Upper lobe of left lung (tissue), 6 donors: ENCODE measurements around the gene LTBP4. TPM values are rescaled to one million over a fixed set of nuclear protein-coding genes. Genes with fewer than 3 reads are reported as not detected.

Source experiments
- ATAC-seq, 2 donors: fragments of 200-7000 bp; cut with Tn5 transposase; one replicate each; pipeline ENCODE4 v1.9.1; 2022; ENCODE audit warnings: mild to moderate bottlenecking in 2 of 2, moderate library complexity in 2 of 2; ENCODE audit not compliant: low FRiP score in 2 of 2
- DNase-seq, 2 donors: peaks; one replicate each; pipeline ENCODE4 v3.0.0-alpha.2; 2019 to 2020
- H3K27ac ChIP-seq, 4 donors: fragments of 200-600 bp; sonication (generic); one replicate each; pipeline ENCODE4 v1.5.1; 2016 to 2019
- H3K27me3 ChIP-seq, 4 donors: fragments of 200-600 bp; sonication (generic); one replicate each; pipeline ENCODE4 v1.5.1; 2017 to 2019
- H3K36me3 ChIP-seq, 4 donors: fragments of 200-600 bp; sonication (generic); one replicate each; pipeline ENCODE4 v1.5.1; 2016 to 2019
- H3K4me1 ChIP-seq, 4 donors: fragments of 200-600 bp; sonication (generic); one replicate each; pipeline ENCODE4 v1.5.1; 2018 to 2019
- H3K4me3 ChIP-seq, 4 donors: fragments of 200-600 bp; sonication (generic); one replicate each; pipeline ENCODE4 v1.5.1; 2017 to 2019; ENCODE audit warnings: mild to moderate bottlenecking in 2 of 4, moderate library complexity in 1 of 4
- H3K9me3 ChIP-seq, 4 donors: fragments of 200-600 bp; sonication (generic); one replicate each; pipeline ENCODE4 v1.5.1; 2018 to 2019
- CTCF ChIP-seq, 6 experiments: fragments of 450-650 bp in 4 of 6; fragments of 200-600 bp in 2 of 6; sonication (generic) in 2 of 6; IDR thresholded peaks; one replicate each; pipeline ENCODE4 v1.5.1; 2016 to 2019; ENCODE audit warnings: antibody characterized with exemption in 6 of 6
- EP300 ChIP-seq, 4 donors: sonication (generic); formaldehyde crosslinking; IDR thresholded peaks; one replicate each; pipeline ENCODE4 v1.5.1; 2017; ENCODE audit warnings: antibody characterized with exemption in 4 of 4, control low read depth in 2 of 4
- POLR2A ChIP-seq, 4 donors: fragments of 450-650 bp; IDR thresholded peaks; one replicate each; pipeline ENCODE4 v1.5.1; 2016 to 2017; ENCODE audit warnings: antibody characterized with exemption in 4 of 4, mild to moderate bottlenecking in 2 of 4
- POLR2AphosphoS5 ChIP-seq, 2 donors: sonication (generic); formaldehyde crosslinking; IDR thresholded peaks; one replicate each; pipeline ENCODE4 v1.5.1; 2017; ENCODE audit warnings: antibody characterized with exemption in 2 of 2
- WGBS, 2 donors: methylation state at CpG; one replicate each; pipeline ENCODE4 v1.1.5; 2017 to 2018; 5-methylcytosine and 5-hydroxymethylcytosine counted together
- total RNA-seq, 6 donors: library from RNA; depleted of rRNA in 4 of 6; stranded (reverse); fragments of >200 nt in 4 of 6; gene quantifications; one replicate each; pipeline versions ENCODE4 v1.1.0 to v1.2.1, GENCODE V29; 2016 to 2021
- donor health status: DM: no; HTN: no; CAD: no; lungs with moderate emphysema.
- donor health status: DM: no; HTN: yes; CAD: no; lungs with severe emphysema.

Gene LTBP4
- total RNA-seq, 6 donors from 2014 or later, result 125 to 541 (median 401) TPM

- Histone ChIP-seq H3K27ac (peak overlapping the region; percentile 73 to 87 (median 80)), H3K36me3 (no peaks in the 10 kb centered on the region), H3K9me3 (no peaks in the 10 kb centered on the region), H3K4me3 (peak overlapping the region in 3 of 4 donors; percentile 49 to 55 (median 53)), H3K4me1 (peaks cover 48 to 62% (median 54%) of the 10 kb centered on the region in 4 donors), H3K27me3 (peaks cover 0 to 20% (median 0%) of the 10 kb centered on the region in 4 donors)
- DNase-seq (peak; percentile 95 to 98), ATAC-seq (peak; percentile 86 to 91)
- peak in 1 of 2 donors; percentile 42 for TF ChIP-seq POLR2AphosphoS5 (IDR thresholded peaks at IDR 0.05)
- TF ChIP-seq CTCF (IDR thresholded peaks at IDR 0.05), result no peak
- peak in 2 of 4 donors; percentile 24 to 73 for TF ChIP-seq POLR2A (IDR thresholded peaks at IDR 0.05)
- no peak for TF ChIP-seq EP300 (IDR thresholded peaks at IDR 0.05)
- WGBS, 2 donors, result 11 to 21% methylated on average over 18 to 50 of the region's 50 CpGs
Observed at GRCh38 chr19:40609561-40610395, 8.6 kb downstream of the LTBP4 start.

- Histone ChIP-seq H3K4me1 (peaks cover 43 to 62% (median 50%) of the 10 kb centered on the region in 4 donors), H3K27ac (peak overlapping the region; percentile 73 to 87 (median 80)), H3K36me3 (no peaks in the 10 kb centered on the region), H3K27me3 (peaks cover 0 to 20% (median 0%) of the 10 kb centered on the region in 4 donors), H3K9me3 (no peaks in the 10 kb centered on the region), H3K4me3 (peak overlapping the region in 3 of 4 donors; percentile 49 to 55 (median 53))
- ATAC-seq (peak in 1 of 2 donors; percentile 20), DNase-seq (peak; percentile 66 to 93)
- WGBS, 2 donors, result 12 to 16% methylated on average over 28 to 29 of the region's 29 CpGs
- no peak for TF ChIP-seq POLR2A (IDR thresholded peaks at IDR 0.05)
- TF ChIP-seq EP300 (IDR thresholded peaks at IDR 0.05), result no peak
- no peak for TF ChIP-seq CTCF (IDR thresholded peaks at IDR 0.05)
- no peak for TF ChIP-seq POLR2AphosphoS5 (IDR thresholded peaks at IDR 0.05)
Observed at GRCh38 chr19:40610396-40611064, 9.4 kb downstream of the LTBP4 start.

- WGBS, 2 donors, result 60 to 82% methylated on average over 12 to 14 of the region's 15 CpGs
- Histone ChIP-seq H3K27me3 (peaks cover 0 to 20% (median 0%) of the 10 kb centered on the region in 4 donors), H3K36me3 (no peaks in the 10 kb centered on the region), H3K4me3 (peak overlapping the region in 1 of 4 donors; percentile 55), H3K9me3 (no peaks in the 10 kb centered on the region), H3K27ac (peak overlapping the region; percentile 73 to 87 (median 80)), H3K4me1 (peaks cover 38 to 58% (median 46%) of the 10 kb centered on the region in 4 donors)
- ATAC-seq, result no peak
- no peak for TF ChIP-seq CTCF (IDR thresholded peaks at IDR 0.05)
- TF ChIP-seq POLR2AphosphoS5 (IDR thresholded peaks at IDR 0.05), result no peak
- no peak for TF ChIP-seq POLR2A (IDR thresholded peaks at IDR 0.05)
- TF ChIP-seq EP300 (IDR thresholded peaks at IDR 0.05), result no peak
- peak; percentile 78 to 90 for DNase-seq
Observed at GRCh38 chr19:40611096-40611495, 9.9 kb downstream of the LTBP4 start.

GRCh38 chr19:40611900-40612698, 10.9 kb downstream of the LTBP4 start:
- H3K4me1 ChIP-seq, result peaks cover 38 to 54% (median 42%) of the 10 kb centered on the region in 4 donors
- no peak overlapping the region for H3K4me3 ChIP-seq
- peak overlapping the region; percentile 54 to 87 (median 76) for H3K27ac ChIP-seq
- ATAC-seq (no peak), DNase-seq (peak in 1 of 2 donors; percentile 55)
- H3K9me3 ChIP-seq, result no peaks in the 10 kb centered on the region
- no peaks in the 10 kb centered on the region for H3K36me3 ChIP-seq
- TF ChIP-seq CTCF (IDR thresholded peaks at IDR 0.05) (no peak), POLR2AphosphoS5 (IDR thresholded peaks at IDR 0.05) (no peak), POLR2A (IDR thresholded peaks at IDR 0.05) (no peak), EP300 (IDR thresholded peaks at IDR 0.05) (no peak)
- 93 to 100% methylated on average over 7 to 8 of the region's 10 CpGs for WGBS, 2 donors
- H3K27me3 ChIP-seq, result peaks cover 0 to 20% (median 0%) of the 10 kb centered on the region in 4 donors
